Non-pigmented ciliary epithelial cell (primary cell): ENCODE results near the gene NOG.

Experiments used
- DNase-seq: peaks from one replicate; pipeline ENCODE4 v3.0.0-alpha.2; 2010; ENCODE audit warnings: low read depth

Gene NOG

GRCh38 chr17:56593646-56594319 lies at the start of gene NOG:
Gene NOG (plus strand): TSS chr17:56593699. CDS start chr17:56594224, 525 bp downstream.
- no peak for DNase-seq

- DNase-seq = no peak
These were observed 48.4 kb upstream of the NOG start for GRCh38 chr17:56545106-56545505.

GRCh38 chr17:56545930-56546329 lies 47.6 kb upstream of the NOG start:
- DNase-seq = no peak

GRCh38 chr17:56548661-56549060 lies 44.8 kb upstream of the NOG start:
- DNase-seq = no peak

- DNase-seq = no peak
These were observed 44.0 kb upstream of the NOG start for GRCh38 chr17:56549501-56549900.

GRCh38 chr17:56557682-56558081 lies 35.8 kb upstream of the NOG start:
- DNase-seq = no peak

GRCh38 chr17:56558088-56558487 lies 35.4 kb upstream of the NOG start:
- DNase-seq = no peak

GRCh38 chr17:56570199-56570598 lies 23.3 kb upstream of the NOG start:
- no peak for DNase-seq

GRCh38 chr17:56571456-56571855 lies 22.0 kb upstream of the NOG start:
- DNase-seq = no peak

GRCh38 chr17:56577190-56577842 lies 16.2 kb upstream of the NOG start:
- DNase-seq = no peak

- no peak for DNase-seq
These were observed 15.7 kb upstream of the NOG start for GRCh38 chr17:56577843-56578204.

- DNase-seq = no peak
These were observed 11.6 kb upstream of the NOG start for GRCh38 chr17:56581635-56582627.

GRCh38 chr17:56583772-56584171 lies 9.7 kb upstream of the NOG start:
- DNase-seq = no peak

- DNase-seq = no peak
These were observed 6.2 kb upstream of the NOG start for GRCh38 chr17:56587298-56587697.

- DNase-seq = no peak
These were observed 913 bp upstream of the NOG start for GRCh38 chr17:56592487-56593085.

GRCh38 chr17:56593086-56593645 lies 333 bp upstream of the NOG start:
- no peak for DNase-seq

GRCh38 chr17:56594320-56595107 lies 1.0 kb downstream of the NOG start:
- DNase-seq = no peak

- no peak for DNase-seq
These were observed 1.6 kb downstream of the NOG start for GRCh38 chr17:56595108-56595418.

GRCh38 chr17:56595831-56596690 lies 2.6 kb downstream of the NOG start:
- DNase-seq = no peak
